A549 (cell line): ENCODE results near the gene TBC1D10A. TPM values are rescaled to one million over a fixed set of nuclear protein-coding genes. Genes with fewer than 3 reads are reported as not detected.
"Not testable (repeated sequence)": the region's sequence is repeated elsewhere in the genome, so short reads cannot be mapped to it uniquely, and the experiment has no call there.

Experiments used
- ATAC-seq, 2 experiments: fragments of 200-7000 bp in 1 of 2; fragments of >200 bp in 1 of 2; cut with Nextera tagmentation in 1 of 2; cut with Tn5 transposase in 1 of 2; 3 replicates each; pipeline versions ENCODE4 v1.8.0 to v1.9.1; 2018 to 2020; ENCODE audit warnings: mild to moderate bottlenecking in 1 of 2, moderate library complexity in 1 of 2
- CTCF ChIA-PET: fragments of 300-600 bp; sonication (Branson Sonifier 250); formaldehyde crosslinking; extraction: SDS; loops from one replicate; lab custom pipeline; 2021; ENCODE audit warnings: antibody characterized with exemption, inconsistent platforms; lab: Yijun Ruan, JAX
- POLR2A ChIA-PET: fragments of 350-600 bp; formaldehyde crosslinking; extraction: SDS; loops from one replicate; lab custom pipeline; 2021; ENCODE audit warnings: antibody characterized with exemption, inconsistent platforms; lab: Yijun Ruan, JAX
- DNase-seq, 2 experiments: peaks; one replicate each; pipeline versions ENCODE4 v3.0.0 to v3.0.0-alpha.2; 2011 to 2016; ENCODE audit warnings: low read depth in 1 of 2, low spot score in 1 of 2
- FAIRE-seq: peaks from 2 replicates; lab custom pipeline; 2011; peaks lifted over from hg19 to GRCh38; lab: Jason Lieb, UNC
- H3K27ac ChIP-seq, 2 experiments: fragments of >200 bp; sonication (Bioruptor Twin); formaldehyde crosslinking; 3 replicates each; pipeline ENCODE4 v1.5.1; 2016 to 2017
- H3K4me1 ChIP-seq: fragments of >200 bp; sonication (Bioruptor Twin); formaldehyde crosslinking; 3 replicates; pipeline ENCODE4 v1.6.1; 2016
- H3K4me2 ChIP-seq: fragments of >200 bp; sonication (Bioruptor Twin); formaldehyde crosslinking; 3 replicates; pipeline ENCODE4 v1.6.1; 2016
- H3K4me3 ChIP-seq: fragments of >200 bp; sonication (Bioruptor Twin); formaldehyde crosslinking; 3 replicates; pipeline ENCODE4 v1.5.1; 2016
- H3K9me3 ChIP-seq: fragments of >200 bp; sonication (Bioruptor Twin); formaldehyde crosslinking; 3 replicates; pipeline ENCODE4 v1.6.1; 2016
- ATOH8 ChIP-seq: fragments of 250-450 bp; sonication (Bioruptor Pico); IDR thresholded peaks from 2 replicates; pipeline ENCODE4 v1.5.0; 2020; ENCODE audit warnings: low read depth, mild to moderate bottlenecking, moderate library complexity
- BCL3 ChIP-seq: fragments of >200 bp; sonication (Bioruptor Twin); formaldehyde crosslinking; IDR thresholded peaks from 3 replicates; pipeline ENCODE4 v1.6.1; 2016
- CBX8 ChIP-seq: fragments of 200-600 bp; sonication (generic); IDR thresholded peaks from 2 replicates; pipeline ENCODE4 v1.6.1; 2016
- CEBPB ChIP-seq, 2 experiments: fragments of >200 bp in 1 of 2; sonication (Bioruptor Twin) in 1 of 2; formaldehyde crosslinking in 1 of 2; IDR thresholded peaks; 2 replicates each; pipeline ENCODE4 v1.6.1; 2012 to 2016
- EHF ChIP-seq: fragments of 250-450 bp; sonication (Bioruptor Pico); IDR thresholded peaks from 2 replicates; pipeline ENCODE4 v1.5.0; 2020; ENCODE audit warnings: mild to moderate bottlenecking
- FOSL2 ChIP-seq, 2 experiments: fragments of 450-650 bp in 1 of 2; fragments of >200 bp in 1 of 2; sonication (Bioruptor Twin) in 1 of 2; formaldehyde crosslinking; IDR thresholded peaks; 2 replicates each; pipeline versions ENCODE4 v1.5.0 to v1.6.1; 2016 to 2020; ENCODE audit warnings: mild to moderate bottlenecking in 1 of 2, moderate library complexity in 1 of 2
- FOXS1 ChIP-seq: fragments of 250-450 bp; sonication (Bioruptor Pico); IDR thresholded peaks from 2 replicates; pipeline ENCODE4 v1.5.0; 2020; ENCODE audit warnings: mild to moderate bottlenecking, moderate library complexity
- HES2 ChIP-seq: fragments of >200 bp; sonication (Bioruptor Twin); formaldehyde crosslinking; IDR thresholded peaks from 2 replicates; pipeline ENCODE4 v1.6.1; 2016
- HEYL ChIP-seq: fragments of 250-450 bp; sonication (Bioruptor Pico); IDR thresholded peaks from 2 replicates; pipeline ENCODE4 v1.8.0; 2021; ENCODE audit warnings: mild to moderate bottlenecking, moderate library complexity
- HOXB13 ChIP-seq: fragments of 250-450 bp; sonication (Bioruptor Pico); IDR thresholded peaks from 2 replicates; pipeline ENCODE4 v1.5.0; 2020; ENCODE audit warnings: low read depth, mild to moderate bottlenecking, moderate library complexity
- JUN ChIP-seq, 2 experiments: fragments of >200 bp; sonication (Bioruptor Twin); formaldehyde crosslinking; IDR thresholded peaks; 2 replicates in 1 of 2; 3 replicates in 1 of 2; pipeline ENCODE4 v1.6.1; 2016 to 2017
- KDM5A ChIP-seq: fragments of 200-600 bp; sonication (generic); IDR thresholded peaks from 2 replicates; pipeline ENCODE4 v1.6.1; 2016; ENCODE audit warnings: antibody characterized with exemption, mild to moderate bottlenecking
- MAX ChIP-seq: IDR thresholded peaks from 2 replicates; pipeline ENCODE4 v1.6.1; 2012
- NFE2L2 ChIP-seq: fragments of 150-350 bp; conservative IDR thresholded peaks from 2 replicates; pipeline ENCODE4 v1.6.1; 2014; ENCODE audit warnings: low read length
- POLR2AphosphoS2 ChIP-seq: conservative IDR thresholded peaks from 2 replicates; pipeline ENCODE4 v1.6.1; 2012; ENCODE audit warnings: low read length, improper control_type of control experiment, inconsistent platforms
- RCOR1 ChIP-seq: fragments of 150-350 bp; IDR thresholded peaks from 2 replicates; pipeline ENCODE4 v1.6.1; 2014; ENCODE audit warnings: antibody characterized with exemption, low read length, low read depth
- REST ChIP-seq: fragments of 200-600 bp; sonication (generic); IDR thresholded peaks from 2 replicates; pipeline ENCODE4 v1.6.1; 2016; ENCODE audit warnings: antibody characterized with exemption, mild to moderate bottlenecking, moderate library complexity
- RFX5 ChIP-seq: fragments of 450-650 bp; IDR thresholded peaks from 2 replicates; pipeline ENCODE4 v1.7.1; 2014; ENCODE audit warnings: antibody characterized with exemption, mild to moderate bottlenecking, moderate library complexity
- RNF2 ChIP-seq: fragments of 200-600 bp; sonication (generic); IDR thresholded peaks from 2 replicates; pipeline ENCODE4 v1.6.1; 2016; ENCODE audit warnings: low read depth, mild to moderate bottlenecking, antibody characterized with exemption, moderate library complexity, borderline replicate concordance
- TP53 ChIP-seq: fragments of 250-450 bp; sonication (Bioruptor Pico); IDR thresholded peaks from 2 replicates; pipeline ENCODE4 v1.5.0; 2021; ENCODE audit warnings: mild to moderate bottlenecking, moderate library complexity
- USF2 ChIP-seq: fragments of 450-650 bp; IDR thresholded peaks from 2 replicates; pipeline ENCODE4 v1.6.1; 2014; ENCODE audit warnings: antibody characterized with exemption
- ZSCAN20 ChIP-seq: fragments of 250-450 bp; sonication (Bioruptor Pico); IDR thresholded peaks from 2 replicates; pipeline ENCODE4 v1.8.0; 2022; ENCODE audit warnings: mild to moderate bottlenecking, moderate library complexity
- WGBS: methylation state at CpG from one replicate; pipeline ENCODE4 v1.1.6; 2017; ENCODE audit errors: missing lambda C conversion rate; 5-methylcytosine and 5-hydroxymethylcytosine counted together
- polyA plus RNA-seq, 4 experiments: library from polyadenylated mRNA; depleted of rRNA in 3 of 4; stranded (reverse); fragments of >200 nt; fragmentation: RNase III in 1 of 4; extraction: RNeasy Plus Mini Kit Qiagen cat#74134 plus additional on column Dnase treatment in 1 of 4; gene quantifications; 2 replicates in 3 of 4; 3 replicates in 1 of 4; pipeline ENCODE4 v1.2.3, GENCODE V29; 2011 to 2017

TBC1D10A gene
- polyA plus RNA-seq, 2 of the 4 experiments (the other 2 are of a cell fraction), result 5.8 to 6.8 TPM

- TF ChIP-seq CBX8 (no peak), MAX (no peak), FOXS1 (CRISPR knock-in tag) (no peak), JUN (IDR thresholded peaks at IDR 0.05) (no peak)
Observed at GRCh38 chr22:30340911-30341685, 14.4 kb upstream of the TBC1D10A start (continued).

GRCh38 chr22:30338802-30339201 is 12.1 kb upstream of the TBC1D10A start:
- DNase-seq (no peak), ATAC-seq (no peak), FAIRE-seq (no peak)
- Histone ChIP-seq H3K9me3 (no peaks in the 10 kb centered on the region), H3K4me1 (no peaks in the 10 kb centered on the region), H3K27ac (no peak overlapping the region), H3K4me3 (no peak overlapping the region), H3K4me2 (no peak overlapping the region)
- POLR2A ChIA-PET, result no interaction called here
- CTCF ChIA-PET, result no interaction called here
- 95% methylated on average over 7 of the region's 7 CpGs for WGBS
- no peak for TF ChIP-seq KDM5A
- no peak for TF ChIP-seq MAX
- no peak for TF ChIP-seq CEBPB (IDR thresholded peaks at IDR 0.05)
- TF ChIP-seq RFX5, result no peak
- TF ChIP-seq TP53, result no peak
- TF ChIP-seq ATOH8 (CRISPR knock-in tag), result no peak

GRCh38 chr22:30338341-30338740 is 11.6 kb upstream of the TBC1D10A start:
- H3K4me3 ChIP-seq, CTCF ChIA-PET, POLR2A ChIA-PET, H3K9me3 ChIP-seq, H3K27ac ChIP-seq, ATAC-seq, H3K4me1 ChIP-seq, FAIRE-seq, DNase-seq, H3K4me2 ChIP-seq: not testable (repeated sequence)
- WGBS, result 88% methylated on average over 9 of the region's 9 CpGs

- Histone ChIP-seq H3K27ac (no peak overlapping the region), H3K4me1 (no peaks in the 10 kb centered on the region), H3K4me3 (no peak overlapping the region), H3K9me3 (no peaks in the 10 kb centered on the region), H3K4me2 (no peak overlapping the region)
- CTCF ChIA-PET, result interaction anchor here (1.0 to 3.0 kb wide), 2 partner anchors 10 to 49 kb away, joined by 3 to 13 read pairs; no protein-coding TSS in a partner anchor
- POLR2A ChIA-PET, result no interaction called here
- WGBS, result 100% methylated on average over 1 of the region's 8 CpGs
- FAIRE-seq (no peak), DNase-seq (no peak), ATAC-seq (no peak)
- no peak for TF ChIP-seq HOXB13 (CRISPR knock-in tag)
- no peak for TF ChIP-seq BCL3
- TF ChIP-seq USF2, result no peak
- no peak for TF ChIP-seq REST
- TF ChIP-seq POLR2AphosphoS2, result no peak
- no peak for TF ChIP-seq HES2
- no peak for TF ChIP-seq RCOR1
- no peak for TF ChIP-seq NFE2L2
- no peak for TF ChIP-seq FOSL2 (IDR thresholded peaks at IDR 0.05)
- TF ChIP-seq FOSL2 (CRISPR knock-in tag; IDR thresholded peaks at IDR 0.05), result no peak
- no peak for TF ChIP-seq CEBPB (IDR thresholded peaks at IDR 0.05)
- no peak for TF ChIP-seq RNF2
- TF ChIP-seq ZSCAN20, result no peak
- no peak for TF ChIP-seq EHF (CRISPR knock-in tag)
- TF ChIP-seq HEYL, result no peak
Observed at GRCh38 chr22:30337461-30337778, 10.7 kb upstream of the TBC1D10A start.
